OCI-LY1 (cell line): ENCODE data around the gene PDLIM4.

ENCODE experiments used
- EZH2 ChIP-seq: fragments of 200-600 bp; sonication (generic), shearing (Covaris generic); IDR thresholded peaks from 2 replicates; pipeline ENCODE4 v1.8.0; 2017; ENCODE audit warnings: borderline replicate concordance, mixed run types, mild to moderate bottlenecking, antibody characterized with exemption, low read length, moderate library complexity, mixed read lengths
- TF ChIP-seq, protein P1 (sequence below): fragments of 200-600 bp; sonication (generic), shearing (Covaris generic); IDR thresholded peaks from 2 replicates; pipeline ENCODE4 v1.5.1; 2017; ENCODE audit warnings: mild to moderate bottlenecking, antibody characterized with exemption, low read length, moderate library complexity, mixed read lengths

DNA sequence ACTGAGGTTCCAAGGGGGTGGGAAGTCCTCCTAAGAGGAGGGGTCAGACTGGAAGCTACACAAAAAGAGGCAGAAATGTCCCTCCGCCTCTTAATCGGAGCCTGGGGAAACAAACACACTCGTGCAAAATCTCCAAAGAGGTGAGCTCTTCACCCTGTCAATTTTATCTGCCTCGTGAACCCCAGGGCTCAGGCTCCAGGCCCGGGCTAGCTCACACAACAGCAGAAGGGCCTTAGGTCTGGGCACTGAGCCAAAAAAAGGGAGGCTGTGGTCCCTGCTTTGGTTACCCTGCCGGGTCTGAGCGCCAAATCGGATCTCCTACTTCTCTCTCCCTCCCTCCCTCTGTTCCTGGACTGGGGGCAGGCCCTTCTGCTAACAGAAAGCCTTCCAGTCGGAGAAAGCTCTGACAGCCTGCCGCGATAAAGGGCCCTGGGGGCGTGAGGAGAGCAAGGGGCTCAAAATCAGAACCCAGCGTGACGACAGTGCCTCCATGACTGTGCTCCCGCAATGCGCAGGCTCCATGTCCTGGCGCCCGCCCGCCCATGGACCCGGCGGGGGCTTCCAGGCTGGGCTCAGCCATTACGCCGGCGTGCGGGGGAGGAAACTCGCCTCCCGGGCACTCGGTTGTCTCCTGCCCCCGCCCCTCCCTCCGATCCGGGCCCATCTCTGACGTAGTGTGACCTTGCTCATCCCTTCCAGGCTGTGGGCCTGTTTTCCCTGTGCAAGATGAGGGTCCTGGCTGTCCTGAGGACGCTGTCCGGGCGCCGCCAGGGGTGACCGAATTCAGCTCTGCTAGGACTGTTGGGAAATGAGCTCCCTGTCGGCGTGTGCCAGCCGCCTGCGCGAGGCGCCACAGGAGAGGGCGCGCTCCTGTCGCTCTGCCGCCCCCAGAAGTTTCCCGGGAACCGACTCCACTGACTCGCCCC lies 35.8 kb downstream of the PDLIM4 start:
- TF ChIP-seq, protein P1, sequence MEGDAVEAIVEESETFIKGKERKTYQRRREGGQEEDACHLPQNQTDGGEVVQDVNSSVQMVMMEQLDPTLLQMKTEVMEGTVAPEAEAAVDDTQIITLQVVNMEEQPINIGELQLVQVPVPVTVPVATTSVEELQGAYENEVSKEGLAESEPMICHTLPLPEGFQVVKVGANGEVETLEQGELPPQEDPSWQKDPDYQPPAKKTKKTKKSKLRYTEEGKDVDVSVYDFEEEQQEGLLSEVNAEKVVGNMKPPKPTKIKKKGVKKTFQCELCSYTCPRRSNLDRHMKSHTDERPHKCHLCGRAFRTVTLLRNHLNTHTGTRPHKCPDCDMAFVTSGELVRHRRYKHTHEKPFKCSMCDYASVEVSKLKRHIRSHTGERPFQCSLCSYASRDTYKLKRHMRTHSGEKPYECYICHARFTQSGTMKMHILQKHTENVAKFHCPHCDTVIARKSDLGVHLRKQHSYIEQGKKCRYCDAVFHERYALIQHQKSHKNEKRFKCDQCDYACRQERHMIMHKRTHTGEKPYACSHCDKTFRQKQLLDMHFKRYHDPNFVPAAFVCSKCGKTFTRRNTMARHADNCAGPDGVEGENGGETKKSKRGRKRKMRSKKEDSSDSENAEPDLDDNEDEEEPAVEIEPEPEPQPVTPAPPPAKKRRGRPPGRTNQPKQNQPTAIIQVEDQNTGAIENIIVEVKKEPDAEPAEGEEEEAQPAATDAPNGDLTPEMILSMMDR: peak; percentile 23; the same call in 1 of the 2 replicates
- TF ChIP-seq EZH2: no peak
